Measurements from ENCODE around the gene DGKI.

The DGKI gene

GRCh38 chr7:137546671-137547070 is 300.1 kb downstream of the DGKI start:
- no peak for TF ChIP-seq CTCF (IDR thresholded peaks at IDR 0.05)

GRCh38 chr7:137546009-137546408 is 300.8 kb downstream of the DGKI start:
- TF ChIP-seq CTCF (IDR thresholded peaks at IDR 0.05): no peak

- TF ChIP-seq CTCF (IDR thresholded peaks at IDR 0.05): no peak
Observed at GRCh38 chr7:137545059-137545716, 301.6 kb downstream of the DGKI start.

DNA sequence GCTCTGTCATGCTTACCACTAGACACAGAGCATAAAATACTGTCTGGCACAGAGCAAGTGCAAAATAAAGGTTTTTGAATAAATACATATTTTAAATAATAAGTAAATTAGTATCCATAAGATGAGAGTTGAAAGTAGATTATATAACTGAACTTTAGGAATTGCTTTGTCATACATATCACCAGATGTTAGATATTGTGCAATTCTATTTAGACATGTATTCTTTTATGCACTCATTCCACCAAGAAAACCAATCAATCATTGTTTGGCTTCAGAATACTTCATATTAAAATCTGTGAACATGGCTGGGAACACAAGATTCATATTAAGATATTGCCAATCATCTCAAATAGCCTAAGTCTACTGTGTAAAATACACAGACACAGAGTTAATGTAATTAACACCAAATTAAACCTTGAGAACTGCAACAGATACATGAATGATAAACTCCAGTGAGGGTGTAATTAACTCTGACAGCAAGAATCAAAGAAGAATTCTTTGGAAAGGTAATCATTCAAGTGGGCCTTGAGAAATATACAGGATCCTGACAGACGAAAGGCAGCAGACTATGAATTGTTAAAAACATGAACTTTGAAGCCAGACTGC is 302.2 kb downstream of the DGKI start:
- no peak for TF ChIP-seq CTCF (IDR thresholded peaks at IDR 0.05)

- TF ChIP-seq CTCF (IDR thresholded peaks at IDR 0.05): no peak
Observed at GRCh38 chr7:137539111-137539715, 307.6 kb downstream of the DGKI start.

- TF ChIP-seq CTCF (IDR thresholded peaks at IDR 0.05): no peak
Observed at GRCh38 chr7:137538361-137538762, 308.4 kb downstream of the DGKI start.

DNA sequence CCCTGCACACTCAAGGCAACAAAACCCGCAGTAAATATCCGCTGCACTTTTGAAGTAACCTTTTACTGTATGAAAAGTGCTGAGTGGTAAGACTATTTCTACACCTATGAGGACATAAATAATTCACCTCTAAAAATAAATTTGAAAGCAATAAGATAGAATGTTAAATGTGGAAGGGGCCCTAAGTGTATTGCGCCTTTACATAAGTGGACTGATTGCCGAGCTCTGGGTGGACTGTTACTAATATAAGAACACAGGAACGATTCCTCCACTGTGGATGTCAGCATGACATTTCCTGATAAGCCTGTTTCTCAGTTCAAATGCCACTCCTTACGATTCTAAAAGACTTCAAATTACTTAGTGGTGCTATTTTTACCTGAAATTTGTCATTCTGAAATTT is 311.2 kb downstream of the DGKI start:
- no peak for TF ChIP-seq CTCF (IDR thresholded peaks at IDR 0.05)

Data from LNCAP (cell line).